GM23248 (cell line): ENCODE measurements around the gene LYPD1. TPM values are rescaled to one million over a fixed set of nuclear protein-coding genes. Genes with fewer than 3 reads are reported as not detected.
A peak's percentile ranks its signal among the peaks of the same experiment; 100 is the strongest.

Experiments used
- DNase-seq: peaks from one replicate; pipeline ENCODE4 v3.0.0-alpha.2; 2015
- H2AFZ ChIP-seq: fragments of 200-600 bp; sonication (generic); 2 replicates; pipeline ENCODE4 v1.6.1; 2016; ENCODE audit warnings: antibody characterized with exemption
- H3F3A ChIP-seq: fragments of 200-600 bp; sonication (generic); 2 replicates; pipeline ENCODE4 v1.6.1; 2016; ENCODE audit warnings: mild to moderate bottlenecking, antibody characterized with exemption, mixed run types; ENCODE audit not compliant: insufficient read depth
- H3K27ac ChIP-seq: fragments of 200-600 bp; sonication (generic); 2 replicates; pipeline ENCODE4 v1.5.1; 2016; ENCODE audit warnings: mild to moderate bottlenecking
- H3K27me3 ChIP-seq: fragments of 200-600 bp; sonication (generic); replicated peaks from 2 replicates; pipeline ENCODE4 v1.6.1; 2016; ENCODE audit warnings: mild to moderate bottlenecking; ENCODE audit not compliant: insufficient read depth
- H3K36me3 ChIP-seq: fragments of 200-600 bp; sonication (generic); 2 replicates; pipeline ENCODE4 v1.6.1; 2016; ENCODE audit warnings: low read depth, mild to moderate bottlenecking
- H3K4me1 ChIP-seq: fragments of 200-600 bp; sonication (generic); 2 replicates; pipeline ENCODE4 v1.6.1; 2016; ENCODE audit warnings: mild to moderate bottlenecking; ENCODE audit not compliant: insufficient read depth
- H3K4me2 ChIP-seq: fragments of 200-600 bp; sonication (generic); one replicate; pipeline ENCODE4 v1.6.1; 2016; ENCODE audit warnings: mild to moderate bottlenecking; ENCODE audit not compliant: unreplicated experiment
- H3K4me3 ChIP-seq: fragments of 200-600 bp; sonication (generic); 2 replicates; pipeline ENCODE4 v1.5.1; 2016; ENCODE audit warnings: mild to moderate bottlenecking
- H3K79me2 ChIP-seq: fragments of 200-600 bp; sonication (generic); 2 replicates; pipeline ENCODE4 v1.6.1; 2016; ENCODE audit warnings: mild to moderate bottlenecking; ENCODE audit not compliant: insufficient read depth
- H3K9ac ChIP-seq: fragments of 200-600 bp; sonication (generic); 2 replicates; pipeline ENCODE4 v1.6.1; 2016; ENCODE audit warnings: mild to moderate bottlenecking
- H3K9me2 ChIP-seq: fragments of 200-600 bp; sonication (generic); 2 replicates; pipeline ENCODE4 v1.6.1; 2016; ENCODE audit warnings: mixed run types, mild to moderate bottlenecking, moderate library complexity; ENCODE audit not compliant: insufficient read depth
- H3K9me3 ChIP-seq: fragments of 200-600 bp; sonication (generic); one replicate; pipeline ENCODE4 v1.6.1; 2017; ENCODE audit warnings: low read depth
- H4K20me1 ChIP-seq: fragments of 200-600 bp; sonication (generic); 2 replicates; pipeline ENCODE4 v1.6.0; 2016; ENCODE audit not compliant: insufficient read depth
- EZH2 ChIP-seq: fragments of 200-600 bp; sonication (generic); IDR thresholded peaks from 2 replicates; pipeline ENCODE4 v1.6.1; 2018; ENCODE audit warnings: antibody characterized with exemption, mild to moderate bottlenecking; ENCODE audit not compliant: insufficient read depth, poor library complexity, severe bottlenecking
- EZH2phosphoT487 ChIP-seq: fragments of 200-600 bp; sonication (generic); IDR thresholded peaks from 2 replicates; pipeline ENCODE4 v1.6.1; 2018; ENCODE audit warnings: antibody characterized with exemption, moderate library complexity, mild to moderate bottlenecking, low read depth; ENCODE audit not compliant: insufficient read depth
- WGBS, 2 experiments: methylation state at CpG; one replicate each; pipeline ENCODE4 v1.1.6; 2015 to 2017; ENCODE audit warnings: low lambda C conversion rate in 2 of 2, low coverage in 1 of 2; ENCODE audit errors: missing lambda C conversion rate in 2 of 2; 5-methylcytosine and 5-hydroxymethylcytosine counted together
- in situ Hi-C: fragments of 300-500 bp; cut with MboI; formaldehyde crosslinking; loops from 2 replicates; pipeline ENCODE4 v1.15.0; 2020
- polyA plus RNA-seq: library from polyadenylated mRNA; unstranded; fragments of >200 nt; fragmentation: Nextera tagmentation; extraction: Ambion mirVana; gene quantifications from 2 replicates; pipeline ENCODE4 v1.2.1, GENCODE V29; 2016
- total RNA-seq: library from RNA; depleted of rRNA; stranded (reverse); fragments of >200 nt; shearing (Covaris generic); gene quantifications from 2 replicates; pipeline ENCODE4 v1.2.3, GENCODE V29; 2014

LYPD1 gene
- total and polyA plus RNA-seq, 2 experiments from 2014 or later: 0.11 to 0.51 TPM

DNA sequence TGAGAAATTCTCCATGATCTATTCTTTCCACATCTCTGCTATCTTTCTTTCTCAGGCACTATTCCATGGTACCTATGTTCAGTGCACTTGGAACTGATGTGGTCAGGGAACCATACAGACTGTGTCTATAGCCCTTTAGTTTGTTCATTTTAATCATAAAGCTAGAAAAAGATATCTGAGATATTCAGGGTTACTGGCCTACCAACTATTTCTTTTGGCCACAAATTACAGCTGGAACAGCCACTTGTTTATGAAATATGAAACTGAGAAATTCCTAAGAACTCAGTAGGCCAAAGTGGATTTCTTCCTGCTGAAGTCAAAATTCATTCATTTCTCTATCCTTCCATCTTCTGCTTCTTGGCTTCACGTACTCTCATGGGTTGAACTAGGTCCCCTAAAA, 22.8 kb upstream of the LYPD1 start:
- Histone ChIP-seq H3F3A (no peaks in the 10 kb centered on the region), H3K27me3 (no peaks in the 10 kb centered on the region), H3K4me3 (no peak overlapping the region), H3K9me3 (no peaks in the 10 kb centered on the region), H3K9ac (no peak overlapping the region), H3K4me2 (no peak overlapping the region), H2AFZ (no peak overlapping the region), H3K9me2 (no peaks in the 10 kb centered on the region), H3K27ac (no peak overlapping the region), H3K4me1 (no peaks in the 10 kb centered on the region), H4K20me1 (no peaks in the 10 kb centered on the region), H3K36me3 (no peaks in the 10 kb centered on the region), H3K79me2 (no peaks in the 10 kb centered on the region)
- TF ChIP-seq EZH2phosphoT487 (no peak), EZH2 (no peak)
- 62 to 65% methylated on average over 1 of the region's 1 CpG for WGBS, 2 experiments
- in situ Hi-C loops: no loop called here
- DNase-seq: peak; percentile 25

DNA sequence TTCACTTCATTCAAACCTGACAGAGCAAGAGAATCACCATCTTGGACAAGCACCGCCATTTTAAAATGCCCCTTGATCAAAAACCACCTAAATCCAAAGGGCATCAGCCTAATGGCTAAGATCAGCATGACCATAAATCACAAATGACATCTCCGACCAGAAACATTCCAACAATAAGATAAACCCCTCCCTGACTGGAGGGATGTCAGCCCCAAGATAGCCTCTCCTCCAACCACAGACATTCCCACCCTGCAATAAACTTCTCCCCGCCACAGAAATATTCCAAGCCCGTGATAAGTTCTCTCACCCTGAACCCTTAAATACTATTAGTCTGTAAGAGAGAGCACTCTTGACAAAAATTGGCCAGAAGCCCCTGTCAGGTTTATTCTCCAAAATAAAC, 21.6 kb upstream of the LYPD1 start:
- Histone ChIP-seq H3K27ac (no peak overlapping the region), H3K79me2 (no peaks in the 10 kb centered on the region), H3K9me3 (no peaks in the 10 kb centered on the region), H4K20me1 (no peaks in the 10 kb centered on the region), H3K4me1 (no peaks in the 10 kb centered on the region), H3K4me2 (no peak overlapping the region), H3K4me3 (no peak overlapping the region), H2AFZ (no peak overlapping the region), H3K9me2 (no peaks in the 10 kb centered on the region), H3K27me3 (no peaks in the 10 kb centered on the region), H3K36me3 (no peaks in the 10 kb centered on the region), H3K9ac (no peak overlapping the region), H3F3A (no peaks in the 10 kb centered on the region)
- in situ Hi-C loops: no loop called here
- TF ChIP-seq EZH2phosphoT487 (no peak), EZH2 (no peak)
- no peak for DNase-seq
- 75 to 78% methylated on average over 4 of the region's 4 CpGs for WGBS, 2 experiments

GRCh38 chr2:132690664-132691303, 20.8 kb upstream of the LYPD1 start:
- Histone ChIP-seq H3K4me1 (no peaks in the 10 kb centered on the region), H3K79me2 (no peaks in the 10 kb centered on the region), H3K9me3 (no peaks in the 10 kb centered on the region), H3K9me2 (no peaks in the 10 kb centered on the region), H4K20me1 (no peaks in the 10 kb centered on the region), H2AFZ (no peak overlapping the region), H3K9ac (no peak overlapping the region), H3K4me2 (no peak overlapping the region), H3K36me3 (no peaks in the 10 kb centered on the region), H3K27me3 (no peaks in the 10 kb centered on the region), H3K27ac (no peak overlapping the region), H3F3A (no peaks in the 10 kb centered on the region), H3K4me3 (no peak overlapping the region)
- in situ Hi-C loops: no loop called here
- no peak for DNase-seq
- TF ChIP-seq EZH2 (no peak), EZH2phosphoT487 (no peak)
- 13 to 24% methylated on average over 1 of the region's 1 CpG for WGBS, 2 experiments

- Histone ChIP-seq H3F3A (no peaks in the 10 kb centered on the region), H3K9me3 (no peaks in the 10 kb centered on the region), H4K20me1 (no peaks in the 10 kb centered on the region), H3K4me2 (no peak overlapping the region), H3K9me2 (no peaks in the 10 kb centered on the region), H3K79me2 (no peaks in the 10 kb centered on the region), H2AFZ (no peak overlapping the region), H3K27me3 (no peaks in the 10 kb centered on the region), H3K36me3 (no peaks in the 10 kb centered on the region), H3K9ac (no peak overlapping the region), H3K4me3 (no peak overlapping the region), H3K4me1 (peaks cover 7% of the 10 kb centered on the region; the same call in 1 of the 2 replicates), H3K27ac (no peak overlapping the region)
- WGBS, 2 experiments: 74 to 82% methylated on average over 1 of the region's 1 CpG
- TF ChIP-seq EZH2 (no peak), EZH2phosphoT487 (no peak)
- in situ Hi-C loops: no loop called here
- DNase-seq: no peak
Measured at GRCh38 chr2:132681766-132682165, 11.8 kb upstream of the LYPD1 start.
